SKM-1 treated with dmso at 0.1 percent for 144 hours (cell line): ENCODE data around the gene MRPL30.
"Not testable (repeated sequence)": the region's sequence is repeated elsewhere in the genome, so short reads cannot be mapped to it uniquely, and the experiment has no call there.

Source experiments
- DNase-seq: peaks from one replicate; lab custom pipeline; 2025; ENCODE audit not compliant: unreplicated experiment; lab: John Stamatoyannopoulos, UW

The MRPL30 gene

DNA sequence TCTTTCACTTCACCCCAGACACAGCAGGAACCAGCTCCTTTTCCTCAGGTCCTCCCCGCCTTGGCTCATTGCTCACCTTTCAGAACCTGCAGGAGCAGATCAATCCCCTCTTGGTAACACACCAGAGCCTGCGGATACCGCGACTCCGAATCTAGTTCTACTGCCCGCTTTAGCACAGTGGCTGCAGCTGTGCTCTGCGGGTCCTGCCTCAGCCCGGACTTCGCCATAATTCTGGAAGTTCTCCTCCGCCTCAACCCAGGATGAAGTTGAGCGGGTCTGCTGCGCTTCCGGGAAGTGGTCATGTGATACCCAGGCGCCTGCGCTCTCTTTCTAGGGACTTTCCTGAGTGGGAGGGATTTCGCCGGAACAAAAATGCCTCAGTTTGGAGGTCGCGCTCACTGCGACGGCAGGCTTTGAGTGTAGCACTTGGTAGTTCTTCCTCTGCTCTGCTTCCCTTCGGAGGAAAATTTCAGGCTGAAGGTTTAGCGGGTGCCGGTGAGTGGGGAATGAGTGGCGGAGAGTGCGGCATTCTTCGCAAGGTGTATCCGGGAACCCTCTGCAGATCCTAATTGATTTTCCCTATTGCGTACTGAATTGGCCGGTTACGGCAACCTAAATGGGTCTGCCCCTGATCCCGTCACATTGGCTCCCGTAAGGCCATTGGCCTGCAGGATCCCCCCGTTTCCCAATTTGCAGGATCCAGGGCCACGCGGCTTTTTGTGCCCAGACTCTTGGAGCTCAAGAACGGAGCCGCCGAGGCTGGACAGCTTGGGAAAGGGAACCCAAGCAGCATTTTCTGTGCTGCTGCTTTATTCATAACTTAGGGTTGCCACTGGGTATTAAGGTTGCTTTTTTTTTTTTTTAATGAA, at the start of gene MRPL30, which contains the start of gene MITD1:
TSS of gene MRPL30 (plus strand) at position 430 of the 869 bp plus-strand sequence. CDS start 5,020 bp downstream, outside the sequence.
TSS of gene MITD1 (minus strand) at position 304 of the 869 bp plus-strand sequence. CDS start at position 227, 77 bp downstream.
- peak; percentile 92 for DNase-seq

DNA sequence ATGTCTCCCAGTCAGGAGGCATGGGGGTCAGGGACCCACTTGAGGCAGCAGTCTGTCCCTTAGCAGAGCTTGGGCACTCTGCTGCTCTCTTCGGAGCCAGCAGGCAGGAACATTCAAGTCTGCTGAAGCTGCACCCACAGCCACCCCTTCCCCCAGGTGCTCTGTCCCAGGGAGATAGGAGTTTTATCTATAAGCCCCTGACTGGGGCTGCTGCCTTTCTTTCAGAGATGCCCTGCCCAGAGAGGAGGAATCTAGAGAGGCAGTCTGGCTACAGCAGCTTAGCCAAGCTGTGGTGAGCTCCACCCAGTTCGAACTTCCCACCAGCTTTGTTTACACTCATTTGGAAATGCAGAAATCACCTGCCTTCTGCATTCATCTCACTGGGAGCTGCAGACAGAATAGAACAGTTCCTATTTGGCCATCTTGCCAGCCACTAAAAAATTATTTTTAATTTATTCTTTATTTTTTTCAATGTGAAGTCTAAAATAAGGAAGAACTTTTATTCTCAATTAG, 45.9 kb upstream of the MRPL30 start:
- DNase-seq: not testable (repeated sequence)

DNA sequence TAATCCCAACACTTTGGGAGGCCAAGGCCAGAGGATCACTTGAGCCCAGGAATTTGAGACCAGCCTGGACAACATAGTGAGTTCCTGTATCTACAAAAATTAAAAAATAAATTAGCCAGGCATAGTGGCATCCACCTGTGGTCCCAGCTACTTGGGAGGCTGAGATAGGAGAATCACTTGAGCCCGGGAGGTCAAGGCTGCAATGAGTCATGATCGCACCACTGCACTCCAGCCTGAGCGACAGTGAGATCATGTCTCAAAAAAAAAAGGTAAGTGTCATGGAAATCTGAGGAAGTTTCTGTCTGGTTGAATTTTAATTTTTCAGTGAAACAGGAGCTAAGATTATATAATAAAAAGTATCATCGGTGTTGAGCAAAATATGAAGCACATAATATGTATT, 42.0 kb upstream of the MRPL30 start:
- DNase-seq: no peak

DNA sequence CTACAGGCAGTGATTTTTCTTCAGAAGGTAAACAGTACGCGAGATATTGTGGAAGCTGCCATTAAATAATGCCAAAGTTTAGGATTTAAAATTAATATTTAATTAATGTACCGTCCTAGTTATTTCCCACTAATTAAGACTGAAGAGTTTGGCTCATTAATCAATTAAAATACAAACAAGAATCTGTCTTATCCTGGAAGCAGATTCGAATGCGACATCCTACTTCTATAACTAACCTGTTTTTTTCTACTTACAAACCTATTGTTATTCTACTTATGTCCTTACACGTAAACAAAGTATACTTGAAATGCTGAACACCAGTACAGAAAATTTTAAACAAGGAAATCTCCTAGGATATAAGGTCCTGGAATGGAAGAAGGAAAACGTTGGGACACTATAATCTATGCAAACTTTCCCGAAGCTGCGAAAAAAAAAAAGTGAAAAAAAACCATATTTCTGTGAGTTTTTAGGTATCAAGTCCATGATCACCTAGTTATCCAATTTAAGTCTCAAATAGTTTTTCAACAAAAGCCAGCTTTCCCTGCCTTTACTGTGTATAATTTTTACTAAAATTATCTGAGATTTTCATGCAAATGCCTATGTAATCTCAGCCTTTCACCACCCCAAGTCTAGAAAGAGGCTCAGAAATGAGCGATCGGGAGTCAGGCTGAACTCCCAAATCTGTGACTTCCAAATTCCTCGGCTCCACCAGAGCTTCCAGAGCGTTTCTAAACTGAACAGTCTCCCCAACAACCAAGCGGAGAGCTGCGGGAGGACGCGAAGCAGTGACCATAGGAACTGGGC, 40.7 kb upstream of the MRPL30 start:
- no peak for DNase-seq

DNA sequence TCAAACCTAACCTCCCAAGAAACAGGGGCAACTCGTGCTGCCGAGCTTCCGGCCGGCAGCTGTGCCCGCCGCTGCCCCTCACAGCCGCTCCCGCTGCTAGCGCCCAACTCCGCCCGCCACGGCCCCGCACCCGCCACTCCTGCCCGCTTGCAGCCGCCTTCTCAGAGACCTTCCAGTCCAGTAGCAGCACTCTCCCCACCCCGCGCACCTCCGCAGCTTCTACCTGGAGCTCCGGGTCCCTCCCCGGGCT, 40.2 kb upstream of the MRPL30 start:
- DNase-seq: peak; percentile 68

DNA sequence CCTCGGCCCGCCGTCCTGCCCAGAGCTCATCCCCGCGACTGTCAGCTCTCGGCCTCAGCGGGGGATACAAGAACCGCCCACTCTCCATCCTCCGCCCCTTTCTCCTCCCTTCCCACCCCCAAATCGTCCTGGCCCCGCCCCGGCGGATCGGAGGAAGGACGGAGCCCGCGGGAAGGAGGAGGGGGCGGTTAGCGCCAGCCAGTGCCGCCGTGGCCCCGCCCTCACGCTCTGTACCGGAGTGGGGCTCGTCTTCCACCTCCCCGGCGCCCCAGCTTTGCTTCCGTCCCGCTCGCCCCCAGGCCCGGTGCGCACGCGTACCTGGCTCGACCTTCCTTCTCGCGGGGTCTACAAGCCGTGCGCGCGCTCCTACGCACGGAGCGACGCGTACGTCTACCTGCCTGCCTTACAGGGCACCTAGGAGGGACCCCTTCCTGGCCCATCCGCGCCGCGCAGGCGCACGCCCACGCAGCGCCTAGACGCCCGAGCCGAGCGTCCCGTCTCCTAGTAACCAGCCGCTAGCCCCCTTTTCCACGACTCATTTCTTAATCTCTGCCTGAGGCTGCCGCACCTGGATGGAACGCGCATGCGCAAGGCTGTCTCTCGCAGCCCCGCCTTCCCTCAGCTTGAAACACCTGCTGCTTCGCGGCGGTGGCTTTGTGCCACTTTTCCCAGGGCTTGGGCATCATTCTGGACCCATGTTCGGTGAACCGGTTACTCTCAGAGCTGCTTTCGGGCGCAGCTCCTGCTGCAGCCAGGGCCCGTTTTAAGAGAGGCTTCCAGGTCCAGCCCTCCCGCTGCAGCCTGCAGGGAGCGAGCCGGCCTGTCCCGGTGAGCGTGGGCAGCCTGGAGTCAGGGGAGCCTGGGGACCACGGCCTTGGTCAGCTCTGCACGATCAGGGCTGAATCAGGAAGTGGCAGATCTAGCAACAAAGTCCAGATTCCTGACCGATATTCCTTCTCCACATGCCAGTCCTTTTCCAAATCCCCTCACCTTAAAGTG, 39.6 kb upstream of the MRPL30 start, which contains the start of gene C2orf15:
TSS of gene C2orf15 (plus strand) at position 598 of the 999 bp plus-strand sequence. CDS start 8,852 bp downstream, outside the sequence.
- peak; percentile 93 for DNase-seq

DNA sequence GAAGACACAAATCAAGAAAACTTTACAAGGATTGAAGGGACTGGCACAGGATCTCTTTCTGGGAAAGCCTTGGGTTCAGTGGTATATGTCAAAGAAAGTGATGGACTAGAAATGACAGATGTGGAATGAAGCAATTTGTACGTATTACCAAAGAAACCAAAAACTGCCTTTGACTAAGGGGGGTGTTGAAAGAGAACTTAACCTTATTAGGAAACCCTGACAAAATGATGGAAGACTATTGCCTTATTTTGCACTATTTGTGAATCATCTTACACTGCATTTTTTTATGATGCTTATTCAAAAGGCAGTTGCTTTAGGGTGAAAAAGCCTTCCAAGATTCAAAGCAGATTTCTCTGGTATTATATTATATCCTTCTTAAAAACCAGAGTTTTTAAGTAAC, 30.3 kb upstream of the MRPL30 start:
- DNase-seq: peak; percentile 27

DNA sequence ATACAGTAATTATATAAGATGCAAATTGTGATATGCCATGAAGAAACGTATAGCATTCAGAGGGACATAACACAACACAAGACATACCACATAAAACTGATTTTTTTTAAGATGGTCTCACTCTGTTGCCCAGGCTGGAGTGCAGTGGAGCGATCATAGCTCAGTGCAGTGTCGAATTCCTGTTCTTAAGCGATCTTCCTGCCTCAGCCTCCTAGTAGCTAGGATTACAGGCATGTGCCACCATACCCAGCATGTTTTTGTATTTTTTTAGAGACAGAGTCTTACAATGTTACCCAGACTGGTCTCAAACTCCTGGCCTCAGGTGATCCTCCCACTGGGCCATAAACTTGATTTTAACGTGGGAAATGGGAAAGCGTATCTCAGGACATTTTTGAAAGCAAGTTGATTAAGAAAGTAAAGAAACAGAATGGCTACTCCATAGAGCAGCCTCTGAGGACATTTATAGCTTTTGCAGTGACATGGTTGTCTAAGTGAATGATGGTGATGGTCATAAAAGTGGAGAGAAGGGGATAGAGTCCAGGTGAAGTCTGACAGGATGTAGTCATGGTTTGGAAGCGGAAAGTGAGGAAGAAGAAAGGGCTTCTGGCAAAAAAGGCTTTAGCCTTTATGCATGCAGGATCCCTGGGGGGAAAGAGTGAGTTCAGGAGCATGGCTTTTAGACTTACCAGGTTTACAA, 28.6 kb upstream of the MRPL30 start:
- no peak for DNase-seq

DNA sequence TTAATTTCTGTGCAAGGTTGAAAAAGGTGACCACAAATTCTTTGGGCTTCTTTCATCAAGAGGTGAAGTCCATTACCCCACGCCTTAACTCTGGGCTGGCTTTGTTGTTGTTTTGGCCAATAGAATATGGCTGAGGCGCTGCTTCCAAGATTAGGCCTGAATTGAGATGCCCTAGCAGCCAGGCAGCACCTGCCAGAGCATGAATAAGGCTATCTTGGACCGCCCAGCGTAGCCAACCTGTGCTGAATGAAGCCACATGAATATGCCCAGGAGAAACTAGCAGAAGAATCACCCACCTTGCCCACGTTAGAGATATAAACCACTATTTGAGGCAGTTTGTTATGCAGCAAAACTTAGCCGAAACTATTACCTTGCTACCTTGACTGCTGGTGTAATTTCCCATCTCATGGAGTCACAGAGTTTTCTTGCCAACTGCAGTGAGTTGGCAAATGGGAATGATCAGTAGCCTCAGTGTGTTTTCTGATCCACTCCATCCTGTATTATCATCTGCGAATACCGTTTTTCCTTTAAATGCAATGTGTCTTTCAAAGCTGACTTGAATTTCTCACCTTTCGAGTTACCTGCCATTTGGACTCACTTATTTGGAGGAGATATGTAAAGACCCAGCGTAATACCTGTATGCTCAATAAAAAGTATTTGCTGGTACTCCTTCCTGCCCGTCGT, 26.9 kb upstream of the MRPL30 start:
- no peak for DNase-seq

DNA sequence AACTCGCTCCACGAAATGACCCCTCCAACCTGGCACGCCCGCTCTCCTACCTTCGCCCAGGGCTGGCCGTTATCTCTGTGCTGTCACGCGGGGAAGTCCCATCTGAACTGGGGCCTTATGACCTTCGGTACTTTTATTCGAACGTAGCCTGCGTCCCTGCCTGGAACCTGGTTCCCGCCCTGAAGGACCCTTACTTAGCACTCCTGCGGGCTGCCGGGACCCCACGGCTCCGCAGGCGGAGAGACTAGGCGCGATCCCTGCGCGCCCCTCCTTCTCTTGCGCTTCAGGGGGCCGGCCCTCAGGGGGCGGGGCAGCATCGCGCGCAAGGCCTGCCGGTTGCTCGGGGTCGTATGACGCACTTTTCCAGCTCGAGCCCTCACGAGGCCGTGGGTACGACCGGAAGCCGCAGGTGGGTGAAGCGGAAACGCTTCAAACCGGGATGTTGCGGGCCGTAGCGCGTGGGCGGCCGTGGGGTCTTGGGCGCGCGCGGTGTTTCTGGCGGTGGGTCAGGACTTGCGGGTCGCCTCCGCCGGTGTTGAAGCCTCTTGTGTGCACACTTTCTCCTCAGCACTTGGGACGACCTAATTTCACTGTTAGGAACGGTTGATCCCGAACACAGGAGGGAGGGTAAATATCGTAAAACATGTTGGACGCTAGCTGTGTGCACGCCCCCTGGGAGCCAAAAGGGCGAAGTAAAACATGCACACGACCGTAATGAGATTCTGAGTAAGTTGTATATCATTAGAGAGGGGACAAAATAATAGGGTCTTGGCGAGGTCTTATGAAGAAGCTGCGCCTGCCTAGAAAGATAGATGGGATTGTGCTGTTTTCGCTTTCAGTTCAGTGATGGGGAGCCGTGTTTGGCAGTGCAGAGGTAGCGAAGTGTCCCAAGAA, 26.1 kb upstream of the MRPL30 start, which contains the start of the genes LIPT1 and TSGA10:
TSS of gene LIPT1 (plus strand) at position 325 of the 894 bp plus-strand sequence. CDS start 6,991 bp downstream, outside the sequence.
TSS of gene TSGA10 (minus strand) at position 300 of the 894 bp plus-strand sequence. CDS start 45,503 bp downstream, outside the sequence.
- DNase-seq: peak; percentile 65

DNA sequence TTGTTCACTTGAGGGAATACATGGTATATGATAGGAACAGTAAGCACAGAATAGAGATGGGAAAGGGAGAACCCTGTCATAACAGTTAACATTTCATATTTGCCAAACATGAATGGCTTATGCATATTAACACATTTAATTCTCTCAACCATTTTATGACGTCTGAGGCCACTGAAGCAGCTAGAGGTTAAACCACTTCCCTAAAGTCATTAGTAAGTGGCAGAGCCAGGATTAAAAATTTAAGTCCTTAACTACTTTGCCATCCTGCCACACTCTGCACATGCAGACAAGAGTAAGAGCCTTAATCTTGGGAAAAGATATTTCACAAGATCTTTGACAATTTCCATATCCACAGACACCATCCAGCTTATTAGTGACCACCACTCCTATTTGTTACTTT, 24.1 kb upstream of the MRPL30 start:
- no peak for DNase-seq

DNA sequence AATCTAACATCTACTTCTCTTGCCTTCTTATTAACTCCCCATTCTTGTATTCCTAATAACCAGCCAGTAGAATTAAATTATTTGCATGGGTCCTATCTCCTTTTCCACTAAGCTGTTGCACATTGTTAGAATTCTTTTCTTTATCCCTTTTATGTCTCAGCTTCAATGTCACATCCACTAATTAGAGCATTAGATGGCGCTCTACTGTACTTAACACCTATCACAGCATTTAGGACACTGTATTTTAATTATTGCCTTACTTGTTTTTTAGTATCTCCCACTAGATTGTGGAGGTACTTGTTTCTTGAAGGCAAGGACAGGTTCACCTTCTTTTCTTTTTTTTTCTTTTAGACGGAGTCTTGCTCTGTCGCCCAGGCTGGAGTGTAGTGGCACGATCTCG, 22.4 kb upstream of the MRPL30 start:
- DNase-seq: no peak

DNA sequence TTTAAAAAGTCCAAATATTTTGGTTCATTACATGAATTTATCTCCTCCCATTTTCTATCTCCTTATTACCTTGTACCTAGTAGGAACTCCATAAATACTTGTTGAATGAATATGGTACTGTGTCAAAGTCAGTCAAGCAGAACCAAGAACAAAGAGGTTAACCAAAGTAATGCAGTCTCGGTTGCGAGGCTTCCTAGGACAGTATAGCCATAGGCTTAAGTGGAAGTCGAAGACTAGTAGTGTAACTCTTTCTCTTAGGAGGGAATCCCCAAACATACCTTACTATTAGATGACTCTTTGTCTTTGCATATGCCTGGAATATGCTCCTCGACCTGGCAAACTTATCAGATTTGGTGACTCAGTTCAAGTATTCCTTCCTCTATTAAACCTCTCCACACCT, 21.4 kb upstream of the MRPL30 start:
- DNase-seq: no peak

DNA sequence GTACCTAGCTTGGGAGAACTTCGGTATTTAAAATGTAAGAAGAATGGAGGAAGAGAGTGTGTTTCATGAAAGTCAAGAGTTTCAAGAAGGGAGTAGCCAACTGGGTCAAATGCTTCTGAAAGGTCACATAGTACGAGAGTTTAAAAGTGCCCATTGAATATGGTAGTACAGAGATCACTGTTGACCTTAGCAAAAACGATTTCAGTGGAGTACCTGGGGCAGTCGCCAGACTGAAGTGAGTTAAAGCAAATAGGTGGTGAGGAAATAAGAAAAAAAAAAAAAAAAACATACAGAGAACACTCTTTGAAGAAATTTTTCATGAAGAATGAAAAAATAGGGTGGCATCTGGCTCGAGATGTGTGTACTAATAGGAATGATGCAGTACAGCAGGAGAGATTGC, 14.8 kb upstream of the MRPL30 start:
- no peak for DNase-seq

DNA sequence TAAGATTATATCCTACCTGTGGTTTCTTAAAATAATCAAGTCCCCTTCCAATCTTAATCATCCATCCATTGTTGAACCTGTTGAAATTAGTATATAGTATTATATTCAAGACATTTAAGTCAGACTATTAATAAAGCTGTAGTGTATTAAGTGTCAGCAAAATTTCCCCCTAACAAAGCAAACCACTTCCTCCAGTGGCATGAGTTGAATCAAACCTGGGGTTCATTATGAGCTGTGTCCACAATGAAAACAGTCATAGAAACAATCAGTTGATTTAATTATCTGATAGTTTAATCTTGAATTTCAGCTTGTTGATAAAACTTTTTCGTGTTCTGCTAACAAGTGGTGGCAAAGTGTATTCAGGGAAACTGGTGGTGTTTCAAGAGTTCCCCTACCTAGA, 11.4 kb upstream of the MRPL30 start:
- DNase-seq: no peak

DNA sequence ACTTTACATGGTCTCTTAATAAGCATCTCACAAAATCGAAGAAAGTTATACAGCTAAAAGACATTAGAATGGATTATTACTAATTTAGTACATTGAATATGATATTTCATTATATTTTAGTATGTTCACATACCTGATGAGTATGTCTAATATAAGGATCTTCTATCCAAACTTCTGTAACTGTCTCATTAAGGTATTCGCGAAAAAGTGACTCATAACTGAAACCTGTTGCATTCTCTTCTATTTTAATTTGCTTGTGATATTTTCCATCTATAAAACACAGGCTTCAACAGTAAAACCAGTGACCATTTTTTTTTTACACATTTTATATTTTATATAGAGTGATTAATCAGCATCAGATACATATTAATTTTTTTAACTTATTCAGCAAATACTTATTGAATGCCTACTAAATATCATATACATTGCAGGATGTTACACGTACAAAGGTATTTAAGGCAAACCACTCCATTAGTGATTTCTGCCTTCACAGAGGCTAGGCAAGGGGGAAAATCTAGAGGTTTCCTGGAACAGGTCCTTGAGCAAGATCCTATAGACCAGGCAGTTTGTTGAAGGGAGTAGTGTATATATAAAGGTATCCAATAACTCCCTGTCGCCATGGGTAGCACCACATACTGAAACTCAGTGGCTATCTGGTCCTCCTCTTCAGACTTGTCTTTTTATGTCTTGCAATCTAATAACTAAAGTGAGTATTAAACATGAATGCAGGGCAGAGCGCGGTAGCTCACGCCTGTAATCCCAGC, 9.4 kb upstream of the MRPL30 start:
- DNase-seq: no peak

DNA sequence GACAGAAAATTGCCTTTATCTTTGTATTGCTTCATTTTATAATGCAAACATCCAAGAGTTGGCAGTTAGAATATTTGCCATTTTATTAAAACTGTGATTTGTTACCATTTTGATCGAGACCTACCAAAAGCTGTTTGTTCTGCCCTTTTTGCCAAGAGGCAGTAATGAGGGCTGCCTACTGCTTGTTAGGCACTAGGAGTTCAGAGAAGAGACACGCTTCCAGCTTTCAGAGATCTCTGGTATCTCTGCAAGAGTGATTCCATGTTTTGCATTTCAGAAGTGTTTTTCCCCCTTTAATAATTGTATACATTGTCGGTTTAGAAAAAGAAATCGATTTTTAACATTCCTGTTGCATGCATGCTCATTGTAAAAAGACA, 628 bp downstream of the MRPL30 start:
- DNase-seq: no peak
